Measurements from ENCODE around the gene ATG4A.

Gene ATG4A, protein sequence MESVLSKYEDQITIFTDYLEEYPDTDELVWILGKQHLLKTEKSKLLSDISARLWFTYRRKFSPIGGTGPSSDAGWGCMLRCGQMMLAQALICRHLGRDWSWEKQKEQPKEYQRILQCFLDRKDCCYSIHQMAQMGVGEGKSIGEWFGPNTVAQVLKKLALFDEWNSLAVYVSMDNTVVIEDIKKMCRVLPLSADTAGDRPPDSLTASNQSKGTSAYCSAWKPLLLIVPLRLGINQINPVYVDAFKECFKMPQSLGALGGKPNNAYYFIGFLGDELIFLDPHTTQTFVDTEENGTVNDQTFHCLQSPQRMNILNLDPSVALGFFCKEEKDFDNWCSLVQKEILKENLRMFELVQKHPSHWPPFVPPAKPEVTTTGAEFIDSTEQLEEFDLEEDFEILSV

DNA sequence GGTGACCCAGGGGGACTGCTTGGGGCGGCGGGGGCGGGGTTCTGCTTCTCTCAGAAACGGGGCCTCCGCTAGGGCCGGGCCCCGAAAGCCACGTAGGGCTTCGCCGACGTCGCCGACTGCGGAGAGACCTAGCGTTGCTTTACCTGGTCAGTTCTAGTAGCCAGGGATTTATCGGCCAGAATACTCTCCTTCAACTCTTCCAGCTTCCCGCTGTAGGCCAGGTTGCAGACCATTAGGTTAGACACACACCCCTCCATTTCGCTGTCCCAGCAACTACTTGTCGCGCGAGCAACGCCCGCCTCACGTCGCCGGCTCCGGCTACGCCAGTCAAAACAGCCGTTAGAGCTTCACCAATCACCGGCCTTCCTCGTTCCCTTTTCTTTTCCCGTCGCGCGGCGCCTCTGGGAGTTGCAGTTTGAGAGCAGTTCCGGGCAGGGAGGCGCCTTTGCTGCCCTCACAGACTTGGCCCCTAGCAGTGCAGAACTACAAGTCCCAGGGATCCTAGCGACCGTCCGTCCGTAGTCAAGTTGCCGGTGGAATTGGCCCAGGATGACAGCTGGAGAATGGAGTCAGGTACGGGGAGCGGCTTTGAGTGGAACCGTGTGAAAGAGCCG is at the start of gene ATG4A, which contains the start of gene PSMD10:
TSS of gene ATG4A (plus strand) at position 515 of the 614 bp plus-strand sequence. CDS start at position 564, 49 bp downstream.
TSS of gene PSMD10 (minus strand) at position 279 of the 614 bp plus-strand sequence. CDS start at position 257, 22 bp downstream.
- TF ChIP-seq, protein P1, sequence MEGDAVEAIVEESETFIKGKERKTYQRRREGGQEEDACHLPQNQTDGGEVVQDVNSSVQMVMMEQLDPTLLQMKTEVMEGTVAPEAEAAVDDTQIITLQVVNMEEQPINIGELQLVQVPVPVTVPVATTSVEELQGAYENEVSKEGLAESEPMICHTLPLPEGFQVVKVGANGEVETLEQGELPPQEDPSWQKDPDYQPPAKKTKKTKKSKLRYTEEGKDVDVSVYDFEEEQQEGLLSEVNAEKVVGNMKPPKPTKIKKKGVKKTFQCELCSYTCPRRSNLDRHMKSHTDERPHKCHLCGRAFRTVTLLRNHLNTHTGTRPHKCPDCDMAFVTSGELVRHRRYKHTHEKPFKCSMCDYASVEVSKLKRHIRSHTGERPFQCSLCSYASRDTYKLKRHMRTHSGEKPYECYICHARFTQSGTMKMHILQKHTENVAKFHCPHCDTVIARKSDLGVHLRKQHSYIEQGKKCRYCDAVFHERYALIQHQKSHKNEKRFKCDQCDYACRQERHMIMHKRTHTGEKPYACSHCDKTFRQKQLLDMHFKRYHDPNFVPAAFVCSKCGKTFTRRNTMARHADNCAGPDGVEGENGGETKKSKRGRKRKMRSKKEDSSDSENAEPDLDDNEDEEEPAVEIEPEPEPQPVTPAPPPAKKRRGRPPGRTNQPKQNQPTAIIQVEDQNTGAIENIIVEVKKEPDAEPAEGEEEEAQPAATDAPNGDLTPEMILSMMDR (IDR thresholded peaks at IDR 0.05; ENCODE audit: insufficient read depth, low read depth, low read length, missing control alignments) = no peak
- H3K4me3 ChIP-seq (ENCODE audit: low read length) = peak within 1 kb of the TSS; percentile 70
- DNase-seq (ENCODE audit: low read depth) = peak; percentile 96

DNA sequence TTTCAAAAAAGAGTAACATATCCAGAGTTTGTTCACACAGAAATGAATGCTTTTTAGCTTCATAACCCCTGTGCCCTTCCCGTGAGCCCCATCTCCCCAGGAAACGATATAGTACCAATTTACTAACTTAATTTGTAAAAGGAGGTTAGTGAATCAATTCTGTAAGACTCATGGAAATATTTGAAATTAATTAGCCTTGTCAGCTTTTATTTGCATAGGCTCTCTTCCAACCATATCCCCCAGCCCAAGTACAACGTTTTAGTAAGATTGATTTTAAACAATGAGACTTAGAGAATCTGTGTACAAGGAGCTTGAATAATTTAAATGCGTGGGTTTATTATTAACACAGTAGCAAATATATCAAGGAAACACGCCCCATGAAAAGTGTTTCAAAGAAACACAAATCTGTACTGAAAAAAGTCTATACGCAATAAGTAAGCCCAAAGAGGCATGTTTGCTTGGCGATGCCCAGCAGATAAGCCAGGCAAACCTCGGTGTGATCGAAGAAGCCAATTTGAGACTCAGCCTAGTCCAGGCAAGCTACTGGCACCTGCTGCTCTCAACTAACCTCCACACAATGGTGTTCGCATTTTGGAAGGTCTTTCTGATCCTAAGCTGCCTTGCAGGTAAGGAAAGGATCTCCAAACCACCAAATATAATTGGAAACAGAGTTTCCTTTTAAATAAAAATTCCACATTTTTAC is 46.9 kb upstream of the ATG4A start, which contains the start of gene VSIG1:
TSS of gene VSIG1 (plus strand) at position 512 of the 703 bp plus-strand sequence. CDS start at position 578, 66 bp downstream.
- TF ChIP-seq, protein P1 (IDR thresholded peaks at IDR 0.05; ENCODE audit: insufficient read depth, low read depth, low read length, missing control alignments) = no peak
- no peak within 1 kb of the TSS for H3K4me3 ChIP-seq (ENCODE audit: low read length)
- no peak for DNase-seq (ENCODE audit: low read depth)

DNA sequence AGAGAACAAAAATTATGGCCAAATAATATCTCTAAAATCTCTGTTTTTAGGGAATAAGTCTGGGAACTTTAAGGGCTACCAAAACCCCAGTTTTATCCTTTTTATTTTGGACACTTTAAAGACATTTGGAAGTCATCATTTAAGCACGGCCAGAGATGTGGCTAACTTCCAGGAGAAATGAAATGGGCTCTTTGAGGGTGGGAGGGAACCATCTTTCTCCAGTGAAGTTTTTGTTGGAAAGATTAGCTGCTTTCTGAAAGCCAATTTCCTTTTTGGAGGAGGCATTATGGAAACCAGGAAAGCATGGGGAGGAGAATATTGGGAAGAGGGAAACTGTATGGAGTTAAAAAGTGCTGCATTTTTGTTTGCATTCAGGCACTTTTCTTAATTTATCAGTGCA is 41.9 kb upstream of the ATG4A start:
- TF ChIP-seq, protein P1 (IDR thresholded peaks at IDR 0.05; ENCODE audit: insufficient read depth, low read depth, low read length, missing control alignments) = no peak
- DNase-seq (ENCODE audit: low read depth) = no peak
- no peak overlapping the region for H3K4me3 ChIP-seq (ENCODE audit: low read length)

DNA sequence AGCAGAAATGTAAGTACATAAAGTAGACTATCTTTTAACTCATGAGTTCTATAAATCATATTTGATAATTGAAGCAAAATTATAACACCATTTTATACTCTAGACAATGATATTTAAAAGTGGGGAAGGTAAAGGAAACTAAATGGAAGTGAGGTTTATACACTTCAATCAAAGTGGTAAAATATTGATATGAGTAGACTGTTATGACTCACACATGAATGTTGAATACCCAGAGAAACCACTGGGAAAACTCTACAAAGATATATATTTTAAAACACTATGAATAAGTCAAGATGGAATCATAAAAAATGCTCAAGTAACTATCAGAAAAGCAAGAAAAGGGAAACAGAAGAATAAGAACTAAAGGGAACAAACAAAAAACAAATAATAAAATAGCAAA is 38.4 kb upstream of the ATG4A start:
- DNase-seq (ENCODE audit: low read depth) = no peak
- H3K4me3 ChIP-seq (ENCODE audit: low read length) = no peak overlapping the region
- TF ChIP-seq, protein P1 (IDR thresholded peaks at IDR 0.05; ENCODE audit: insufficient read depth, low read depth, low read length, missing control alignments) = no peak

DNA sequence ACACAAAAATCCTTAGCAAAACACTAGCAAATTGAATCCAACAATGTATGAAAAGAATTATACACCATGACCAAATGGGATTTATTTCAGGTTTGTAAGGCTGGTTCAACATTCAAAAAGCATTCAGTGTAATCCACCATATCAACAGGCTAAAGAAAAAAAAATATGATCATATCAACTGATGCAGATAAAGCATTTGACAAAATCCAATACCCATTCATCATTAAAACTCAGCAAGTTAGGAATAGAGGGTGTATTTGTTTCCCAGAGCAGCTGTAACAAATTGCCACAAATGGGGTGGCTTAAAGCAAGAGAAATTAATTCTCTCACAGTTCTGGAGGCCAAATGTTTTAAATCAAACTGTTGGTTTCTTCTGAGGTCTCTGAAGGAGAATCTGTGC is 36.0 kb upstream of the ATG4A start:
- TF ChIP-seq, protein P1 (IDR thresholded peaks at IDR 0.05; ENCODE audit: insufficient read depth, low read depth, low read length, missing control alignments) = no peak
- no peak overlapping the region for H3K4me3 ChIP-seq (ENCODE audit: low read length)
- DNase-seq (ENCODE audit: low read depth) = no peak

DNA sequence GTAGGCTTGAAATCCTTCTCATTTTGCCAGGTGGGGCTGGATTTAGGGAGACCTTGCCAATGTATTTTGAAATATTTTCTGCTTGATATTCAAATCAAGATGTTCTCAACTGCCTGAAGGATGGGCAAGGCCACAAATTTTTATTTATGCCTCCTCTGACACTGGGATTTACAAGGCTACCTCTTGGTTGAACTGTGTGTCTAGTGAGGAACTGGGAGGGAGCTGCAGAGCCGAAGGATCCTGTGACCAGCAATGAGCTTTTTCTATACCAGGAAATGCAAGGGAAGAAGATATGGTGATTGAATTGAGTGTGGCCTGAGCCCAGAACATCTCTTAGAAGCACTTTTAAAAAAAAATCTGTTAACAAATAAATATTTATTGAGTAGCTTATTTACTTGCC is 31.8 kb upstream of the ATG4A start:
- DNase-seq (ENCODE audit: low read depth) = no peak
- H3K4me3 ChIP-seq (ENCODE audit: low read length) = no peak overlapping the region
- TF ChIP-seq, protein P1 (IDR thresholded peaks at IDR 0.05; ENCODE audit: insufficient read depth, low read depth, low read length, missing control alignments) = no peak

Measured in epithelial cell of esophagus (primary cell).